ENCODE data around the gene DDC. TPM values are rescaled to one million over a fixed set of nuclear protein-coding genes. Genes with fewer than 3 reads are reported as not detected.

DDC gene
- total RNA-seq, 1 experiment from 2014 or later, result not detected

DNA sequence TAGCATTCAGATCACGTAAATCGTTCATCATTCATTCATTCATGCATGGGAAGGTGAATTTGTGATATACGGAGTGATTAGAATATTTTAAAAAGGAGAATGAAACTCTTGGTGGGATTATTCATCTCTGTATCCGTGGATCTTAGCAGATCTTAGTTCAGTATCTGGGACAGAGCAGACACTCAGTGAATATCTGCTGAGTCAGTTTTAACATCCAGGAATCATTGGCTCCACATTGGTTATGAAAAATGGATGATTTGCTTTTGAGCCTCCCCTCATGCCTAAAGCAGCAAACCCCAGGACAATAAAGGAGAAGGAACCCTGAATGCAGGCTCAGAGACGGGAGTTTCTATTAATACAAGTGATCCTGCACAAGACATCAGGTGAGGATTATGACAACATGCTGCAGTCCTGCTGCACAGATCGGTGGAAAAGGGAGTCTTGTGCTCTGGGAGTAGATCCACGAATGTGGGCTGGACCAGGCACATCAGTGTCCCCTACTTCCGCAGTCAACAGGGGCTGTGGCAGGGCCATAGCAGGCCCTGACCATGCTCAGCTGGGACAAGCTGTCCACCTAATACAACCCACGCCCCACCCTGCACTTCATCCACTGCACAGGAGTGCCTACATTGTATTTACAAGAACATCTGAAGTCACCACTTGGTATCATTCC lies 88.1 kb downstream of the DDC start:
- RAD21 ChIA-PET (ENCODE audit: low non-redundant PET in 1 of 2, low total read pairs in 2 of 2, uncharacterized antibody in 2 of 2, unreplicated experiment in 2 of 2), result no interaction called here
- intact Hi-C loops (cut with micrococcal nuclease), result no loop called here
- Histone ChIP-seq H3K27ac (ENCODE audit: low read depth, low read length) (no peak overlapping the region), H3K4me1 (ENCODE audit: control insufficient read depth in 1 of 2, insufficient read depth in 2 of 2, low read length in 2 of 2) (no peaks in the 10 kb centered on the region), H3K4me3 (replicated peaks in 1 of 2; ENCODE audit: low read depth in 1 of 2, low read length in 2 of 2) (no peak overlapping the region), H3K4me2 (ENCODE audit: low read length) (no peak overlapping the region), H3K36me3 (ENCODE audit: control insufficient read depth in 1 of 2, insufficient read depth in 2 of 2, low read length in 2 of 2) (no peaks in the 10 kb centered on the region), H3K9me3 (ENCODE audit: control insufficient read depth in 1 of 2, insufficient read depth in 1 of 2, low read depth in 1 of 2, low read length in 2 of 2) (no peaks in the 10 kb centered on the region), H3K9ac (ENCODE audit: low read length) (no peak overlapping the region), H2AFZ (ENCODE audit: low read depth, low read length, poor library complexity, severe bottlenecking) (no peak overlapping the region), H4K20me1 (ENCODE audit: insufficient read depth) (no peaks in the 10 kb centered on the region), H3K27me3 (ENCODE audit: insufficient read depth, low read length) (no peaks in the 10 kb centered on the region), H3K9me2 (ENCODE audit: insufficient read depth) (no peaks in the 10 kb centered on the region), H3K79me2 (ENCODE audit: insufficient read depth, low read length) (no peaks in the 10 kb centered on the region)
- no TSS peak for BruUV-seq (replicated peaks)
- TF ChIP-seq, protein P1, sequence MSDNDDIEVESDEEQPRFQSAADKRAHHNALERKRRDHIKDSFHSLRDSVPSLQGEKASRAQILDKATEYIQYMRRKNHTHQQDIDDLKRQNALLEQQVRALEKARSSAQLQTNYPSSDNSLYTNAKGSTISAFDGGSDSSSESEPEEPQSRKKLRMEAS (IDR thresholded peaks at IDR 0.05), result no peak
- no peak for TF ChIP-seq EZH2 (IDR thresholded peaks at IDR 0.05)
- TF ChIP-seq SP1 (IDR thresholded peaks at IDR 0.05; ENCODE audit: low read depth), result no peak
- TF ChIP-seq CBX3 (IDR thresholded peaks at IDR 0.05; ENCODE audit: low read depth), result no peak
- TF ChIP-seq POLR2AphosphoS5 (IDR thresholded peaks at IDR 0.05; ENCODE audit: low read depth, low read length), result no peak
- TF ChIP-seq RAD21 (IDR thresholded peaks at IDR 0.05; ENCODE audit: low read depth), result no peak
- no peak for ATAC-seq
- no peak for DNase-seq (ENCODE audit: low read depth, low spot score)
- POLR2A ChIA-PET, result no interaction called here
- CTCF ChIA-PET, result no interaction called here

DNA sequence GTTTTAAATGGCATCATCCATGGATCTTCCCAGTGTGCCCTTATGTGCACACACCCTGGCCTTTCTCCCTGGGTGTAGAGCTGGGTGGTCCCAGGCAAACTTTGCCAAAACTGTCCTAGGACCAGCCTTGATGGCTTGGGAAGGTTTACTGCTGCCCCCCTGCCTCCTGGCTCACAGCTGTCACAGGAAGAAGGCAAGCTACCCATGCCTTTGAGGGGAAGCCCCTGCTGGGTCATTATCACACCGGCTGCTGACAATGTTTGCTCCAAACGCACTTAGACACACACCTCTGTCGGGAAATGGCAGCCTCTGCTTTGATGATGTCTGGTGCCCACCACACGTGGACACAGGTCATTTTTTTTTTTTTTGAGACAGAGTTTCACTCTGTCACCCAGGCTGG lies 89.9 kb downstream of the DDC start:
- no peaks in the 10 kb centered on the region for H3K4me1 ChIP-seq (ENCODE audit: control insufficient read depth in 1 of 2, insufficient read depth in 2 of 2, low read length in 2 of 2)
- H4K20me1 ChIP-seq (ENCODE audit: insufficient read depth), result no peaks in the 10 kb centered on the region
- no TSS peak for BruUV-seq (replicated peaks)
- no peak overlapping the region for H3K9ac ChIP-seq (ENCODE audit: low read length)
- no peaks in the 10 kb centered on the region for H3K79me2 ChIP-seq (ENCODE audit: insufficient read depth, low read length)
- no peak overlapping the region for H3K4me2 ChIP-seq (ENCODE audit: low read length)
- intact Hi-C loops (cut with micrococcal nuclease), result no loop called here
- TF ChIP-seq CEBPB (IDR thresholded peaks at IDR 0.05; ENCODE audit: low read depth), result no peak
- no peak for TF ChIP-seq SIN3A (IDR thresholded peaks at IDR 0.05; ENCODE audit: low read depth)
- TF ChIP-seq, protein P1 (IDR thresholded peaks at IDR 0.05), result no peak
- TF ChIP-seq CBX3 (IDR thresholded peaks at IDR 0.05; ENCODE audit: low read depth), result no peak
- no peak for TF ChIP-seq RAD21 (IDR thresholded peaks at IDR 0.05; ENCODE audit: low read depth)
- no peaks in the 10 kb centered on the region for H3K27me3 ChIP-seq (ENCODE audit: insufficient read depth, low read length)
- no peaks in the 10 kb centered on the region for H3K36me3 ChIP-seq (ENCODE audit: control insufficient read depth in 1 of 2, insufficient read depth in 2 of 2, low read length in 2 of 2)
- no peak overlapping the region for H3K4me3 ChIP-seq (replicated peaks in 1 of 2; ENCODE audit: low read depth in 1 of 2, low read length in 2 of 2)
- no peaks in the 10 kb centered on the region for H3K9me2 ChIP-seq (ENCODE audit: insufficient read depth)
- H2AFZ ChIP-seq (ENCODE audit: low read depth, low read length, poor library complexity, severe bottlenecking), result no peak overlapping the region
- no peaks in the 10 kb centered on the region for H3K9me3 ChIP-seq (ENCODE audit: control insufficient read depth in 1 of 2, insufficient read depth in 1 of 2, low read depth in 1 of 2, low read length in 2 of 2)
- ChIA-PET CTCF (no interaction called here), RAD21 (ENCODE audit: low non-redundant PET in 1 of 2, low total read pairs in 2 of 2, uncharacterized antibody in 2 of 2, unreplicated experiment in 2 of 2) (no interaction called here), POLR2A (no interaction called here)
- DNase-seq (ENCODE audit: low read depth, low spot score) (no peak), ATAC-seq (no peak)
- H3K27ac ChIP-seq (ENCODE audit: low read depth, low read length), result no peak overlapping the region

Measured in HCT116 (cell line).